Common myeloid progenitor, CD34-positive (primary cell): ENCODE results near the gene PIP5K1B.
A peak's percentile ranks its signal among the peaks of the same experiment; 100 is the strongest.

ENCODE experiments used
- CTCF ChIA-PET: fragments of 350-600 bp; sonication (Branson Sonifier 250); formaldehyde crosslinking; loops from one replicate; lab custom pipeline; 2021; ENCODE audit warnings: antibody characterized with exemption; lab: Charles Lee
- POLR2A ChIA-PET: fragments of 350-600 bp; sonication (Branson Sonifier 250); formaldehyde crosslinking; loops from one replicate; lab custom pipeline; 2021; ENCODE audit warnings: antibody characterized with exemption; lab: Charles Lee
- DNase-seq, 3 donors: peaks; one replicate each; pipeline versions ENCODE4 v3.0.0 to v3.0.0-alpha.2; 2013
- H3K27ac ChIP-seq, 2 experiments: 1 replicate in 1 of 2; 2 replicates in 1 of 2; pipeline ENCODE4 v1.7.0; 2013; ENCODE audit warnings: inconsistent platforms in 2 of 2, low read length in 2 of 2, mild to moderate bottlenecking in 2 of 2, low read depth in 1 of 2, moderate library complexity in 1 of 2; ENCODE audit not compliant: severe bottlenecking in 2 of 2, insufficient read depth in 1 of 2, poor library complexity in 1 of 2
- H3K27me3 ChIP-seq, 5 experiments: replicated peaks in 2 of 5; 1 replicate in 3 of 5; 2 replicates in 2 of 5; pipeline versions ENCODE4 v1.6.1 to v1.7.0; 2013; ENCODE audit warnings: low read length in 4 of 5, mild to moderate bottlenecking in 2 of 5, moderate library complexity in 2 of 5, inconsistent platforms in 1 of 5; ENCODE audit not compliant: insufficient read depth in 5 of 5, control insufficient read depth in 4 of 5
- H3K36me3 ChIP-seq, 4 experiments: 1 replicate in 2 of 4; 2 replicates in 2 of 4; pipeline versions ENCODE4 v1.6.1 to v1.7.0; 2013; ENCODE audit warnings: low read length in 3 of 4, control low read depth in 1 of 4, mild to moderate bottlenecking in 1 of 4; ENCODE audit not compliant: control insufficient read depth in 4 of 4, insufficient read depth in 4 of 4
- H3K4me1 ChIP-seq, 4 experiments: 1 replicate in 3 of 4; 2 replicates in 1 of 4; pipeline versions ENCODE4 v1.6.1 to v1.7.1; 2013; ENCODE audit warnings: low read length in 3 of 4, mild to moderate bottlenecking in 3 of 4, control low read depth in 1 of 4, inconsistent platforms in 1 of 4, moderate library complexity in 1 of 4; ENCODE audit not compliant: control insufficient read depth in 4 of 4, insufficient read depth in 4 of 4; ENCODE audit errors: control extremely low read depth in 1 of 4
- H3K4me3 ChIP-seq, 7 experiments: 1 replicate in 4 of 7; 2 replicates in 3 of 7; pipeline versions ENCODE4 v1.5.1 to v1.7.0; 2013; ENCODE audit warnings: mild to moderate bottlenecking in 7 of 7, low read length in 6 of 7, moderate library complexity in 6 of 7, inconsistent platforms in 2 of 7, low read depth in 2 of 7, control low read depth in 1 of 7; ENCODE audit not compliant: insufficient read depth in 4 of 7, control insufficient read depth in 1 of 7; ENCODE audit errors: extremely low read depth in 1 of 7
- H3K9me3 ChIP-seq, 5 experiments: 1 replicate in 4 of 5; 2 replicates in 1 of 5; pipeline versions ENCODE4 v1.6.1 to v1.7.1; 2013; ENCODE audit warnings: low read length in 4 of 5, mild to moderate bottlenecking in 2 of 5, inconsistent platforms in 1 of 5, low read depth in 1 of 5, moderate library complexity in 1 of 5; ENCODE audit not compliant: control insufficient read depth in 4 of 5, insufficient read depth in 2 of 5; ENCODE audit errors: control extremely low read depth in 1 of 5
- WGBS: methylation state at CpG from one replicate; pipeline ENCODE4 v1.1.5; 2013; ENCODE audit not compliant: insufficient coverage; 5-methylcytosine and 5-hydroxymethylcytosine counted together

Gene PIP5K1B

GRCh38 chr9:68942790-68943189 is 237.8 kb downstream of the PIP5K1B start:
- Histone ChIP-seq H3K27ac (no peak overlapping the region), H3K4me1 (no peaks in the 10 kb centered on the region), H3K27me3 (no peaks in the 10 kb centered on the region), H3K4me3 (no peak overlapping the region), H3K36me3 (peaks cover 0 to 10% (median 7%) of the 10 kb centered on the region in 4 experiments), H3K9me3 (no peaks in the 10 kb centered on the region)
- POLR2A ChIA-PET = no interaction called here
- 91% methylated on average over 3 of the region's 3 CpGs for WGBS
- CTCF ChIA-PET = no interaction called here
- no peak for DNase-seq

- Histone ChIP-seq H3K27ac (no peak overlapping the region), H3K27me3 (no peaks in the 10 kb centered on the region), H3K36me3 (peaks cover 0 to 6% (median 0%) of the 10 kb centered on the region in 4 experiments), H3K4me3 (no peak overlapping the region), H3K9me3 (no peaks in the 10 kb centered on the region), H3K4me1 (peaks cover 0 to 7% (median 2%) of the 10 kb centered on the region in 4 experiments)
- ChIA-PET POLR2A (no interaction called here), CTCF (interaction anchor here (1.2 to 1.5 kb wide), 2 partner anchors 10 to 52 kb away, joined by 3 to 4 read pairs; no protein-coding TSS in a partner anchor)
- 100% methylated on average over 2 of the region's 4 CpGs for WGBS
- no peak for DNase-seq
Observed at GRCh38 chr9:68947015-68947414, 242.0 kb downstream of the PIP5K1B start.

- Histone ChIP-seq H3K27ac (no peak overlapping the region), H3K9me3 (no peaks in the 10 kb centered on the region), H3K36me3 (peaks cover 0 to 6% (median 1%) of the 10 kb centered on the region in 4 experiments), H3K4me1 (peaks cover 2 to 15% (median 6%) of the 10 kb centered on the region in 4 experiments), H3K4me3 (no peak overlapping the region), H3K27me3 (no peaks in the 10 kb centered on the region)
- DNase-seq = no peak
- ChIA-PET CTCF (interaction anchor here (1.9 to 4.1 kb wide), 3 partner anchors 34 to 365 kb away, joined by 5 to 24 read pairs (median 13); no protein-coding TSS in a partner anchor), POLR2A (no interaction called here)
- 100% methylated on average over 1 of the region's 3 CpGs for WGBS
Observed at GRCh38 chr9:68947842-68948569, 243.0 kb downstream of the PIP5K1B start.

- no peaks in the 10 kb centered on the region for H3K9me3 ChIP-seq
- H3K27me3 ChIP-seq = no peaks in the 10 kb centered on the region
- H3K36me3 ChIP-seq = peaks cover 0 to 6% (median 1%) of the 10 kb centered on the region in 4 experiments
- POLR2A ChIA-PET = interaction anchor here (0.8 kb wide), 1 partner anchor 15 kb away, joined by 3 read pairs; no protein-coding TSS in a partner anchor
- CTCF ChIA-PET = interaction anchor here (0.7 to 4.1 kb wide), 15 partner anchors 10 to 373 kb away, joined by 3 to 24 read pairs (median 5); a partner anchor contains a TSS
- peak; percentile 38 to 63 (median 62) for DNase-seq
- H3K4me3 ChIP-seq = no peak overlapping the region
- peaks cover 3 to 24% (median 7%) of the 10 kb centered on the region in 4 experiments for H3K4me1 ChIP-seq
- no peak overlapping the region for H3K27ac ChIP-seq
- 56% methylated on average over 12 of the region's 13 CpGs for WGBS
Observed at GRCh38 chr9:68949271-68950000, 244.4 kb downstream of the PIP5K1B start.

- Histone ChIP-seq H3K9me3 (no peaks in the 10 kb centered on the region), H3K4me3 (no peak overlapping the region), H3K36me3 (peaks cover 0 to 6% (median 1%) of the 10 kb centered on the region in 4 experiments), H3K4me1 (peaks cover 10 to 32% (median 15%) of the 10 kb centered on the region in 4 experiments), H3K27me3 (no peaks in the 10 kb centered on the region), H3K27ac (no peak overlapping the region)
- CTCF ChIA-PET = interaction anchor here (0.9 to 4.1 kb wide), 13 partner anchors 10 to 367 kb away, joined by 3 to 24 read pairs (median 5); a partner anchor contains a TSS
- POLR2A ChIA-PET = interaction anchor here (0.8 kb wide), 1 partner anchor 15 kb away, joined by 3 read pairs; no protein-coding TSS in a partner anchor
- no peak for DNase-seq
- WGBS = 96% methylated on average over 4 of the region's 4 CpGs
Observed at GRCh38 chr9:68950188-68950587, 245.1 kb downstream of the PIP5K1B start.

GRCh38 chr9:68950689-68951088 is 245.6 kb downstream of the PIP5K1B start:
- ChIA-PET CTCF (interaction anchor here (0.9 to 4.1 kb wide), 9 partner anchors 11 to 367 kb away, joined by 3 to 24 read pairs (median 3); no protein-coding TSS in a partner anchor), POLR2A (interaction anchor here (0.7 kb wide), 1 partner anchor 171 kb away, joined by 3 read pairs; no protein-coding TSS in a partner anchor)
- Histone ChIP-seq H3K4me3 (no peak overlapping the region), H3K9me3 (no peaks in the 10 kb centered on the region), H3K4me1 (peaks cover 14 to 37% (median 20%) of the 10 kb centered on the region in 4 experiments), H3K27me3 (no peaks in the 10 kb centered on the region), H3K36me3 (peaks cover 0 to 6% (median 1%) of the 10 kb centered on the region in 4 experiments), H3K27ac (no peak overlapping the region)
- WGBS = 100% methylated on average over 1 of the region's 2 CpGs
- no peak for DNase-seq
